Subcutaneous abdominal adipose tissue (tissue), 5 donors: ENCODE results near the gene FITM1.

Source experiments
- H3K27ac ChIP-seq: one replicate; pipeline ENCODE4 v1.7.0; 2013; ENCODE audit warnings: low read depth, mild to moderate bottlenecking, inconsistent platforms, low read length, moderate library complexity
- H3K27me3 ChIP-seq, 5 donors: one replicate each; pipeline ENCODE4 v1.7.0; 2013; ENCODE audit warnings: low read length in 5 of 5, inconsistent platforms in 1 of 5; ENCODE audit not compliant: control insufficient read depth in 5 of 5, insufficient read depth in 4 of 5
- H3K36me3 ChIP-seq, 5 donors: one replicate each; pipeline ENCODE4 v1.7.0; 2013; ENCODE audit warnings: low read length in 5 of 5; ENCODE audit not compliant: control insufficient read depth in 5 of 5, insufficient read depth in 5 of 5
- H3K4me1 ChIP-seq, 5 donors: one replicate each; pipeline ENCODE4 v1.7.0; 2013; ENCODE audit warnings: low read length in 5 of 5, mild to moderate bottlenecking in 3 of 5, moderate library complexity in 1 of 5; ENCODE audit not compliant: control insufficient read depth in 5 of 5, insufficient read depth in 5 of 5
- H3K4me3 ChIP-seq, 5 donors: one replicate each; pipeline ENCODE4 v1.7.0; 2013; ENCODE audit warnings: low read length in 5 of 5, low read depth in 1 of 5
- H3K9ac ChIP-seq, 5 donors: one replicate each; pipeline ENCODE4 v1.7.0; 2013; ENCODE audit warnings: low read length in 5 of 5, mild to moderate bottlenecking in 4 of 5, moderate library complexity in 3 of 5
- H3K9me3 ChIP-seq, 5 donors: one replicate each; pipeline ENCODE4 v1.7.0; 2013; ENCODE audit warnings: low read length in 5 of 5; ENCODE audit not compliant: control insufficient read depth in 5 of 5
- donor health status: healthy.
- donor health status: healthy.
- donor health status: healthy.
- donor health status: healthy.
- donor health status: healthy.

FITM1 gene, protein sequence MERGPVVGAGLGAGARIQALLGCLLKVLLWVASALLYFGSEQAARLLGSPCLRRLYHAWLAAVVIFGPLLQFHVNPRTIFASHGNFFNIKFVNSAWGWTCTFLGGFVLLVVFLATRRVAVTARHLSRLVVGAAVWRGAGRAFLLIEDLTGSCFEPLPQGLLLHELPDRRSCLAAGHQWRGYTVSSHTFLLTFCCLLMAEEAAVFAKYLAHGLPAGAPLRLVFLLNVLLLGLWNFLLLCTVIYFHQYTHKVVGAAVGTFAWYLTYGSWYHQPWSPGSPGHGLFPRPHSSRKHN

DNA sequence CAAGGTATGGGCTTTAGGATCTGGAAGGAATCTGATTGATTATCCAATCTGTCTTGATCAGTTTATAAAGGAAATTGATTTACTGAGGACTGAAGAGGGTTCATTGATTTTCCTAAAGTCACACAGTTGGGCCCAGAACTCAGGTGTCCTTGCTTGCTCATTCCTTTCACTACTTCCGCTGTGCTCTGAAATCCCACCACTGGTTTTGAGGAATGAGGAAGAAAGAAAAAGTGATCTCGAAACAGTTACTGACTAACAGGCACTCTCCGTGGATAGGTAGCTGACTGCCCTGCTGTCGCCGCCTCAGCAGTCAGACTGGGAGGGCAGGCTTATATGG lies at the start of gene FITM1:
Gene FITM1 (plus strand): TSS at position 280 of the 337 bp plus-strand sequence. CDS start 905 bp downstream, outside the sequence.
- Histone ChIP-seq H3K27me3 (no peaks in the 10 kb centered on the region), H3K4me3 (no peak within 1 kb of the TSS), H3K27ac (peak within 1 kb of the TSS; percentile 46), H3K36me3 (no peaks in the 10 kb centered on the region), H3K9me3 (no peaks in the 10 kb centered on the region), H3K9ac (peak within 1 kb of the TSS in 2 of 5 donors; percentile 1 to 41), H3K4me1 (peaks cover 1 to 24% (median 11%) of the 10 kb centered on the region in 5 donors)

DNA sequence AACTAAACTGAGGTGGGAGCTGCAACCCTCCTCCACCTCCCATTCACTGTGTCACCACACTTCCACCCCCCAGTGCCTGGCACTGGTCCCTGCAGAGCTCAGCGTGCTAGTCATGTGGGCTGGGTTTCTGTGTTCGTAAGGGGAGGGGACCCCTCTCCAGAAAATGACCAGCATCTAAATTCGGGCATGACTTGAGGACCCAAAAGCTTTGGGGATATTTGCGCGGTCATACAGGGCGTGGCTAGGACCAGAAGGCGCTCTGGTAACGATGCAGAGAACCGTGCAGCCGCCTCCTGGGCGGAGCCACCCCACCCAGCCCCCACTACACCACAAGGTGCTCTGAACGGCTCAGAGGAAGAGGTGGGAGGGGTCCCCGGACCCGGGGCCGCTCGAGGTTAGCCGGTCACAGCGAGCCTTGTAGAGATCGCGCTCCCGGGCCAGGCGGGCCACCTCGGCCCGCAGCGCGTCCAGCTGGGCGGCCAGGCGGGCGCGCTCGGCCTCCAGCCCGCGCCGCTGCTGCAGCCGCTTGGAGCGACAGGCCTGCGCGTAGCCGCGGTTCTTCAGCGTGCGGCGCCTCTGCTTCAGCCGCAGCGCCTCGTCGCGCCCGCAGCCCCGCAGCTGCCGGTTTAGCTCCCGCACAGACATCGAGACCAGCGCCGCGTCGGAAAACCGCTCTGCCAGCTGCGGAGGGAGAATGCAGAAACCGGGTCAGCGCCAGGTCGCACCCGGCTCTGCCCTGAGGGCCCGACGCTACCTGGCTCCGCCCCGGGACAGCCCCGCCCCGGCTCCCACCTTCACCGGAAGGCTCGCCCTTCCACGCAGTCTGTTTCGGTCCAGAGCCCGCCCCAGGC lies 49.3 kb upstream of the FITM1 start:
- Histone ChIP-seq H3K9ac (peak overlapping the region in 4 of 5 donors; percentile 21 to 64 (median 50)), H3K27me3 (peaks cover 0 to 16% (median 3%) of the 10 kb centered on the region in 5 donors), H3K4me1 (peaks cover 0 to 15% (median 13%) of the 10 kb centered on the region in 5 donors), H3K36me3 (no peaks in the 10 kb centered on the region), H3K27ac (no peak overlapping the region), H3K4me3 (peak overlapping the region; percentile 63 to 76 (median 68)), H3K9me3 (no peaks in the 10 kb centered on the region)

DNA sequence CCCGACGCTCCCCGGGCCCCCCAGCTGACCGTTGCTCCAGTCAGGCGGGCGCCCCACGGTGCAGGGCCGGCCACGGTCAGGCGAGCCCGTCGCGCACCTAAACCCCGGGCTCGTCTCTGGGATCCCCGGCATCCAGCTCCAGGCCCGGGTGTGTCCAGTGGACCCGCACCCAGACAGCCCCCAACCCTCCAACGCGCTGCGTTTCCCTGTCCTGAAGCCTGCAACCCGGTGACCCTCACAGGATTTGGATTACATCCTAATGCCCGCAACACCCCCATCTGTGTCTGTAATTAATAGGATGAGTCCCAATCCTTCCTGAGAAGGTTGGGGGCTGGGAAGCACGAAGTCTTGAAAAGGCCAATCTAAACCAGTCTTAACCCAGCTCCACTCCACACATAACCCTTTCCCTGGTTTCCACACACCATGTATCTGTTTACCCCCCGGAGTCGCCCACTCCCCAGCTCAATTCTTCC lies 48.7 kb upstream of the FITM1 start:
- H3K9ac ChIP-seq: no peak overlapping the region
- peaks cover 0 to 15% (median 3%) of the 10 kb centered on the region in 5 donors for H3K27me3 ChIP-seq
- H3K27ac ChIP-seq: no peak overlapping the region

DNA sequence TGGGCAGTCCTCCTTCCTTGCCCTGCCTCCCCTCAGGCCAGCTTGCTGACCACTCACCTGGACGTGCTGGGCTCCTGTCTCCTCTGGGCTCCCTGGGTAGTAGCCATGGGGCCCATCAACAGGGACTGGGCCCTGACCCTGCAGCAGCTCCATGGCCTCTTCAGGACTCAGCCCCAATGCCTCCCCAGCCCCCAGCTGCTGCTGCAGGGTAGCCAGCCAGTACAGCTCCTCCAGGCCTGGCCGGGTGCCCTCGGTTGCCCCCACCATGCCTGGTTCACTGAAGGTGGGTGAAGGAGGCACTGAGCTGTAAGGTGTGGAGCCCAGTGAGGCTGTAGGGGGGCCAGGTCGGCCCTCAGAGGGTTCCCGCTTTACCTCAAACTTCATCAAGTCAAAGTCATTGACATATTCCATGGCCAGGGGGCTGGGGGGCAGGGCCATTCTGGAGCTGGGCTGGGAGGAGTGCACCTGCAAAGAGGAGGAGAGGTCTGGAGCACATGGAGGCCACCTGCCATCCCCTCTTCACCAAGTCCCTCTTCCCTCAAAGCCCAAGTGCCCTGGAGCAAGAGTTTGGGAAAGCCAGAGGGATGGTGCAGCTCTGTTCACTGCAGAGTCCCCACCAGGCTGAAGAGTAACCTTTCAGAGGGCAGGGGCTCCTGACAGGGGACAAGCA lies 47.9 kb upstream of the FITM1 start:
- H3K9me3 ChIP-seq: no peaks in the 10 kb centered on the region
- peaks cover 0 to 15% (median 13%) of the 10 kb centered on the region in 5 donors for H3K4me1 ChIP-seq
- no peaks in the 10 kb centered on the region for H3K36me3 ChIP-seq
- no peak overlapping the region for H3K9ac ChIP-seq
- no peak overlapping the region for H3K27ac ChIP-seq
- no peak overlapping the region for H3K4me3 ChIP-seq
- peaks cover 0 to 8% (median 2%) of the 10 kb centered on the region in 5 donors for H3K27me3 ChIP-seq

More for the DNA sequence above, 48.7 kb upstream of the FITM1 start:
- peaks cover 0 to 15% (median 13%) of the 10 kb centered on the region in 5 donors for H3K4me1 ChIP-seq
- H3K9me3 ChIP-seq: no peaks in the 10 kb centered on the region
- H3K36me3 ChIP-seq: no peaks in the 10 kb centered on the region
- peak overlapping the region in 3 of 5 donors; percentile 63 to 76 (median 73) for H3K4me3 ChIP-seq

GRCh38 chr14:24083462-24083861 lies 47.0 kb upstream of the FITM1 start:
- peaks cover 0 to 15% (median 13%) of the 10 kb centered on the region in 5 donors for H3K4me1 ChIP-seq
- H3K27ac ChIP-seq: no peak overlapping the region
- peaks cover 0 to 7% (median 2%) of the 10 kb centered on the region in 5 donors for H3K27me3 ChIP-seq
- no peak overlapping the region for H3K4me3 ChIP-seq
- H3K9me3 ChIP-seq: no peaks in the 10 kb centered on the region
- no peaks in the 10 kb centered on the region for H3K36me3 ChIP-seq
- no peak overlapping the region for H3K9ac ChIP-seq

GRCh38 chr14:24084440-24084839 lies 46.0 kb upstream of the FITM1 start:
- H3K9me3 ChIP-seq: no peaks in the 10 kb centered on the region
- H3K4me3 ChIP-seq: no peak overlapping the region
- no peak overlapping the region for H3K9ac ChIP-seq
- H3K27ac ChIP-seq: no peak overlapping the region
- peaks cover 0 to 7% (median 2%) of the 10 kb centered on the region in 5 donors for H3K27me3 ChIP-seq
- H3K36me3 ChIP-seq: no peaks in the 10 kb centered on the region
- peaks cover 0 to 15% (median 13%) of the 10 kb centered on the region in 5 donors for H3K4me1 ChIP-seq

- Histone ChIP-seq H3K4me1 (peaks cover 0 to 15% (median 13%) of the 10 kb centered on the region in 5 donors), H3K9ac (no peak overlapping the region), H3K36me3 (no peaks in the 10 kb centered on the region), H3K4me3 (no peak overlapping the region), H3K27ac (no peak overlapping the region), H3K27me3 (peaks cover 0 to 3% (median under 1%) of the 10 kb centered on the region in 5 donors), H3K9me3 (no peaks in the 10 kb centered on the region)
These were observed 45.2 kb upstream of the FITM1 start for GRCh38 chr14:24085215-24085614.

DNA sequence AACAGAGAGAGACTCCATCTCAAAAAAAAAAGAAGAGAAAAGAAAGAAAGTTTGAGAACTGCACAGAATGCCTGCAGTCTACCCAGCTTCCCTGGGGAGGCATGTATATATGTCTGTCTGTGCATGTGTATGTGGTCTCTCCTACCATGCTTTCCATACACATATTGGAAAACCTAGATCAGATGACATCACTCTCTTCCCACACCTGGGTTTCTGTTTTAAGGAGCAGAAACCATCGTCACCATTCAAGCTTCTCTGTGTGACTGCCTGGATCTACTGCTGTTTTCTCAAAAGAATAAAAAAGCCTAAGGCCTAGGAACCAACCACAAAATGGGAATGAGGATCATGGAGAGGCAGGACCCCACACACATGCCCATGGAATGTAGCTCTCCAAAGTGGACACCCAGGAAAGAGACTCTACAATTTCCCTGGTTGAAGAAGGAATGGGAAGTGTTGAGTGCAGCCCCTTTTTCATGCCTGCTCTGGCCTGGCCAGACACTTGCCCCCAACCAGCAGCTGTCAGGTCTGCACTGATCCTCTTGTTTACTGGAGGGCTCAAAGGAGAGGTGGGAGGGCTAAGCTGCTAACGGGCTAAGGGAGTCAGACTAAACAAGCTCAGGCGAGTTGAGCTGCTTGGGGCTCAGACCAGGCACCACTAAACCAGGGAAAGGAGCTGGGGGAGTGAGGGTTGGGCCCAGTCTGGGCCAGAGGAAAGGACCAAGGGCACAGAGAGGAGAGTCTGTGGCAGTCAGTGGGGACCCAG lies 44.1 kb upstream of the FITM1 start:
- Histone ChIP-seq H3K27ac (no peak overlapping the region), H3K9me3 (no peaks in the 10 kb centered on the region), H3K36me3 (no peaks in the 10 kb centered on the region), H3K4me3 (no peak overlapping the region), H3K27me3 (no peaks in the 10 kb centered on the region), H3K4me1 (peaks cover 0 to 7% (median 4%) of the 10 kb centered on the region in 5 donors), H3K9ac (no peak overlapping the region)

DNA sequence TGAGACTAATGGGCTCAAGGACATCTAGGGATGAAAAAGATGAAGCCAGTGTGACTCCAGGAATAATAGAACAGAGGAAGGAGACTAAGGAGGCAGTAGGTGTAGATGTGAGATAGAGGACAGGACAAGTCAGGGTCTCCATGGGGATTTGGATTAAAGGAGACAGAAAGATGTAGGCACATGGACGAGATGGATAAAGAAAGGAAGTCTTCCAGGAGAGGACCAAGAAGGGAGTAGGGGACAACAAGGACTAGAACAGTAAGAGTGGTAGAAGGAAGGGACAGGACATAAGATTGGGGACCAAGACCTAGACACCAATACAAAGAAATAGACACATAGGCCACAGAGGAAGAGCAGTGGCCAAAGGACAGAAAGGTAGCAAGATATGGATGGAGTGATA lies 43.5 kb upstream of the FITM1 start:
- no peaks in the 10 kb centered on the region for H3K9me3 ChIP-seq
- no peak overlapping the region for H3K4me3 ChIP-seq
- peaks cover 0 to under 1% (median 0%) of the 10 kb centered on the region in 5 donors for H3K4me1 ChIP-seq
- H3K9ac ChIP-seq: no peak overlapping the region
- H3K27ac ChIP-seq: no peak overlapping the region
- H3K27me3 ChIP-seq: no peaks in the 10 kb centered on the region
- no peaks in the 10 kb centered on the region for H3K36me3 ChIP-seq
